ENCODE measurements around the gene MIPOL1. TPM values are rescaled to one million over a fixed set of nuclear protein-coding genes. Genes with fewer than 3 reads are reported as not detected.

The MIPOL1 gene
- total RNA-seq, 1 experiment from 2014 or later = 13.1 TPM

DNA sequence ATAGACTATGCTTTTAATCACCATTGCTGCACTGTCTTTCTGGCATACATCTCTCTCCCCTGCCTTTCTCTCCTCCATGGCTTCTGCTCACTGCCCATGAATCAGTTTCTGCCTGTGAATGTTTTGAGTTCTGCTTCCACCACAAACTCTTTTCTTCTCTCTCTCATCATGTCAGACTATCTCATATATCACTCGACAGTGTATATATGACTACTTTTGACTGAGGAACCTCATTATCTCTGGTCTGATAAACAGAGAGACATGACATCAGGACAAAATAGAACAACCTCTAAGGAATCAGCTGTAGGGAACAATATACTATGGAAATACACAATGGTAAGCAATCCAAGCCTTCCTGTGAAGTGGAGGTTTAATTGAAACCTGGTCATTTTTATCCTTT lies 219.4 kb downstream of the MIPOL1 start:
- no peak for DNase-seq
- Histone ChIP-seq H3K9me2 (ENCODE audit: insufficient read depth) (no peaks in the 10 kb centered on the region), H3K4me2 (no peak overlapping the region), H3K9me3 (ENCODE audit: insufficient read depth, low read depth) (no peaks in the 10 kb centered on the region), H3K4me1 (replicated peaks; ENCODE audit: insufficient read depth) (peaks cover 4% of the 10 kb centered on the region; the same call in 1 of the 2 replicates), H4K20me1 (ENCODE audit: insufficient read depth) (no peaks in the 10 kb centered on the region), H3K36me3 (ENCODE audit: low read depth) (no peaks in the 10 kb centered on the region), H3K4me3 (no peak overlapping the region), H3K79me2 (ENCODE audit: low read depth) (no peaks in the 10 kb centered on the region), H3K27ac (no peak overlapping the region), H3F3A (ENCODE audit: insufficient read depth, low read depth) (no peaks in the 10 kb centered on the region), H2AFZ (no peak overlapping the region), H3K27me3 (ENCODE audit: insufficient read depth, low read depth) (no peaks in the 10 kb centered on the region)
- TF ChIP-seq EZH2 (IDR thresholded peaks at IDR 0.05; ENCODE audit: low read depth) = no peak
- TF ChIP-seq, protein P1, sequence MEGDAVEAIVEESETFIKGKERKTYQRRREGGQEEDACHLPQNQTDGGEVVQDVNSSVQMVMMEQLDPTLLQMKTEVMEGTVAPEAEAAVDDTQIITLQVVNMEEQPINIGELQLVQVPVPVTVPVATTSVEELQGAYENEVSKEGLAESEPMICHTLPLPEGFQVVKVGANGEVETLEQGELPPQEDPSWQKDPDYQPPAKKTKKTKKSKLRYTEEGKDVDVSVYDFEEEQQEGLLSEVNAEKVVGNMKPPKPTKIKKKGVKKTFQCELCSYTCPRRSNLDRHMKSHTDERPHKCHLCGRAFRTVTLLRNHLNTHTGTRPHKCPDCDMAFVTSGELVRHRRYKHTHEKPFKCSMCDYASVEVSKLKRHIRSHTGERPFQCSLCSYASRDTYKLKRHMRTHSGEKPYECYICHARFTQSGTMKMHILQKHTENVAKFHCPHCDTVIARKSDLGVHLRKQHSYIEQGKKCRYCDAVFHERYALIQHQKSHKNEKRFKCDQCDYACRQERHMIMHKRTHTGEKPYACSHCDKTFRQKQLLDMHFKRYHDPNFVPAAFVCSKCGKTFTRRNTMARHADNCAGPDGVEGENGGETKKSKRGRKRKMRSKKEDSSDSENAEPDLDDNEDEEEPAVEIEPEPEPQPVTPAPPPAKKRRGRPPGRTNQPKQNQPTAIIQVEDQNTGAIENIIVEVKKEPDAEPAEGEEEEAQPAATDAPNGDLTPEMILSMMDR (conservative IDR thresholded peaks at IDR 0.05) = no peak
- BruUV-seq (replicated peaks) = no TSS peak
- CTCF ChIA-PET = no interaction called here
- intact Hi-C loops (cut with micrococcal nuclease; ENCODE audit: unreplicated experiment) = no loop called here
- POLR2A ChIA-PET (ENCODE audit: unreplicated experiment) = no interaction called here

DNA sequence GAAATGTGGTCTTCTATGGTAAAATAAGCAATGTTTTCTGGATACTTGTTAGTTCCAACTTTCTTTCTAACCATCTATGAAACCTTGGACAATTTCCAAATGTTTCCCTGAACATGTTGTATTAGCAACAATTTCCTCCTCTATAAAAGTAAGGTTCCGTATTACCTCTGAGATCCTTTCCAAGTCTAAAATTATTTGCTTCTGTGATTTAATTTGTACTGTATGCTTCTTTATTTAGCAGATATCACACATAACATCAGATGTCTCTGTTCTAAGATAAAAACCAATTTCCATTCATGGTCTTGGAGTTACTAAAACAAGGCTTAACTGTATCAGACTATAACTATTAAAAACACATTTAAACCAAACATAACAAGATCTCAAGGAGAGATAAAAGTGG lies 220.1 kb downstream of the MIPOL1 start:
- H3K36me3 ChIP-seq (ENCODE audit: low read depth) = no peaks in the 10 kb centered on the region
- H3K9me2 ChIP-seq (ENCODE audit: insufficient read depth) = no peaks in the 10 kb centered on the region
- no peaks in the 10 kb centered on the region for H3K79me2 ChIP-seq (ENCODE audit: low read depth)
- H3K9me3 ChIP-seq (ENCODE audit: insufficient read depth, low read depth) = no peaks in the 10 kb centered on the region
- CTCF ChIA-PET = no interaction called here
- POLR2A ChIA-PET (ENCODE audit: unreplicated experiment) = no interaction called here
- intact Hi-C loops (cut with micrococcal nuclease; ENCODE audit: unreplicated experiment) = no loop called here
- no peaks in the 10 kb centered on the region for H3K27me3 ChIP-seq (ENCODE audit: insufficient read depth, low read depth)
- H3K4me3 ChIP-seq = no peak overlapping the region
- no peaks in the 10 kb centered on the region for H4K20me1 ChIP-seq (ENCODE audit: insufficient read depth)
- no peak overlapping the region for H3K27ac ChIP-seq
- no peaks in the 10 kb centered on the region for H3F3A ChIP-seq (ENCODE audit: insufficient read depth, low read depth)
- no peak for TF ChIP-seq EZH2 (IDR thresholded peaks at IDR 0.05; ENCODE audit: low read depth)
- TF ChIP-seq, protein P1 (conservative IDR thresholded peaks at IDR 0.05) = no peak
- DNase-seq = no peak
- no peak overlapping the region for H3K4me2 ChIP-seq
- peaks cover 11% of the 10 kb centered on the region for H3K4me1 ChIP-seq (replicated peaks; ENCODE audit: insufficient read depth)
- no peak overlapping the region for H2AFZ ChIP-seq
- BruUV-seq (replicated peaks) = no TSS peak

DNA sequence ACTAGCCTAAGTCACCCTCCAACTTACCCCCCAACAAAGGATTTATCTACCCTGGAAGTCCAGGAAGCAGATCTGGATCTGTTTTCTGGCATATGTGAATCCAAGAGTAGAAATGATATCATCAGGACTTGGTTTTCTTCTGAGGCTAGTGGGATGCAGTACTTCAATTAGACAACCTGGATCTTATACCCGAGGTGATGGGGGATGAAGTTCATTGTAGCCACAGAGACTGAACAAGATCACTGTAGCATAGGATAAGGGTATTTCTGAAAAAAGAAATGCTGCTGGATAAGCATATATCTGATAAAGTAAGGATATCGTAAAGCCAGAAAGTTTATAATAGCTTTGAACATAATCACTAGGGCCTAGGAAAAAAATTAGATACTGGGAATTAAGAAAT lies 222.9 kb downstream of the MIPOL1 start:
- no peak for DNase-seq
- H3K79me2 ChIP-seq (ENCODE audit: low read depth) = no peaks in the 10 kb centered on the region
- H3K4me2 ChIP-seq = no peak overlapping the region
- no peaks in the 10 kb centered on the region for H3K9me3 ChIP-seq (ENCODE audit: insufficient read depth, low read depth)
- H3K4me1 ChIP-seq (replicated peaks; ENCODE audit: insufficient read depth) = peaks cover 13% of the 10 kb centered on the region
- H4K20me1 ChIP-seq (ENCODE audit: insufficient read depth) = no peaks in the 10 kb centered on the region
- ChIA-PET POLR2A (ENCODE audit: unreplicated experiment) (no interaction called here), CTCF (no interaction called here)
- H3K36me3 ChIP-seq (ENCODE audit: low read depth) = no peaks in the 10 kb centered on the region
- no peaks in the 10 kb centered on the region for H3K27me3 ChIP-seq (ENCODE audit: insufficient read depth, low read depth)
- no peak overlapping the region for H2AFZ ChIP-seq
- no TSS peak for BruUV-seq (replicated peaks)
- H3K9me2 ChIP-seq (ENCODE audit: insufficient read depth) = no peaks in the 10 kb centered on the region
- TF ChIP-seq, protein P1 (conservative IDR thresholded peaks at IDR 0.05) = no peak
- no peak for TF ChIP-seq EZH2 (IDR thresholded peaks at IDR 0.05; ENCODE audit: low read depth)
- intact Hi-C loops (cut with micrococcal nuclease; ENCODE audit: unreplicated experiment) = no loop called here
- H3K4me3 ChIP-seq = no peak overlapping the region
- H3K27ac ChIP-seq = no peak overlapping the region
- H3F3A ChIP-seq (ENCODE audit: insufficient read depth, low read depth) = no peaks in the 10 kb centered on the region
